ENCODE measurements around the gene KDM5A. TPM values are rescaled to one million over a fixed set of nuclear protein-coding genes. Genes with fewer than 3 reads are reported as not detected.

KDM5A gene
- total and polyA plus RNA-seq, 10 of the 15 experiments (the other 5 are each of a cell fraction or from before 2014, with no cell fraction given), result 9.0 to 59.9 (median 27.7) TPM

DNA sequence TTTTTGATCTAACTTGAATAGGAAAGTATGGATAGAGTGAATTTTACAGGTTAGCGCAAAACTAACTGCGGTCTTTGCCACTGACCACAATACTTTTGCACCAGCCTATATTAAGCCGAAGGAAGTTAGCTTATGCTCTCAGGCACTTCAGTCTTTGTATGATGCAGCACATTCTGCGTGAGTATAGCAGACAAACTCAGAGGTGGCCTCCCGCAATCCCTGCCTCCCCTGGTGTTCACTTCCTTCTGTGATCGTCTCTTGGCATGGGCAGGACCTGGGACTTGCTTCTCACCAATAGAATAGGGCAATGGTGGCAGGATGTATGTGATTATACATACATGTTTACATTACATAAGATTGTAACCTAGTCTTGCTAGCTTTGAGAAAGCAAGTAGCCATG is 116.2 kb downstream of the KDM5A start:
- DNase-seq (ENCODE audit: low read depth, low spot score), result no peak
- Histone ChIP-seq H3K79me2 (ENCODE audit: control insufficient read depth, insufficient read depth, low read length) (no peaks in the 10 kb centered on the region), H3K4me2 (ENCODE audit: control insufficient read depth, insufficient read depth) (no peak overlapping the region), H3K4me3 (no peak overlapping the region), H3K9ac (ENCODE audit: control insufficient read depth, insufficient read depth, low read length) (no peak overlapping the region), H2AFZ (ENCODE audit: control insufficient read depth, low read depth, low read length) (no peak overlapping the region), H3K9me3 (replicated peaks; ENCODE audit: control insufficient read depth, insufficient read depth, low read length) (no peaks in the 10 kb centered on the region), H3K36me3 (ENCODE audit: control insufficient read depth in 2 of 2, insufficient read depth in 2 of 2, low read length in 1 of 2) (no peaks in the 10 kb centered on the region), H3K27ac (ENCODE audit: control insufficient read depth, insufficient read depth) (no peak overlapping the region), H3K4me1 (ENCODE audit: control insufficient read depth, insufficient read depth, low read length) (peaks cover 6% of the 10 kb centered on the region; the same call in 1 of the 2 replicates), H3K27me3 (replicated peaks in 1 of 2; ENCODE audit: control insufficient read depth in 2 of 2, insufficient read depth in 2 of 2, low read length in 1 of 2) (no peaks in the 10 kb centered on the region), H4K20me1 (ENCODE audit: control insufficient read depth, insufficient read depth) (no peaks in the 10 kb centered on the region)
- ChIA-PET SMC1A (ENCODE audit: uncharacterized antibody, unreplicated experiment) (no interaction called here), POLR2A (no interaction called here), RAD21 (ENCODE audit: unreplicated experiment) (no interaction called here), CTCF (no interaction called here)
- no peak for FAIRE-seq
- WGBS (ENCODE audit: insufficient coverage, insufficient replicate concordance, low lambda C conversion rate, missing lambda C conversion rate), result 82% methylated on average over 6 of the region's 6 CpGs
- TF ChIP-seq BACH1 (IDR thresholded peaks at IDR 0.05; ENCODE audit: borderline replicate concordance), result no peak
- no peak for TF ChIP-seq SIX5 (IDR thresholded peaks at IDR 0.05; ENCODE audit: low read depth, low read length, severe bottlenecking)
- TF ChIP-seq SMC3 (IDR thresholded peaks at IDR 0.05; ENCODE audit: borderline replicate concordance, low read length), result no peak
- TF ChIP-seq ZNF384 (IDR thresholded peaks at IDR 0.05; ENCODE audit: borderline replicate concordance, low read depth, low read length), result no peak
- TF ChIP-seq PML (IDR thresholded peaks at IDR 0.05; ENCODE audit: low read length), result no peak
- no peak for TF ChIP-seq ZBTB11 (CRISPR knock-in tag; IDR thresholded peaks at IDR 0.05)
- no peak for TF ChIP-seq JUNB (IDR thresholded peaks at IDR 0.05)
- TF ChIP-seq, protein P1, sequence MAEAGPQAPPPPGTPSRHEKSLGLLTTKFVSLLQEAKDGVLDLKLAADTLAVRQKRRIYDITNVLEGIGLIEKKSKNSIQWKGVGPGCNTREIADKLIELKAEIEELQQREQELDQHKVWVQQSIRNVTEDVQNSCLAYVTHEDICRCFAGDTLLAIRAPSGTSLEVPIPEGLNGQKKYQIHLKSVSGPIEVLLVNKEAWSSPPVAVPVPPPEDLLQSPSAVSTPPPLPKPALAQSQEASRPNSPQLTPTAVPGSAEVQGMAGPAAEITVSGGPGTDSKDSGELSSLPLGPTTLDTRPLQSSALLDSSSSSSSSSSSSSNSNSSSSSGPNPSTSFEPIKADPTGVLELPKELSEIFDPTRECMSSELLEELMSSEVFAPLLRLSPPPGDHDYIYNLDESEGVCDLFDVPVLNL (IDR thresholded peaks at IDR 0.05; ENCODE audit: low read depth, low read length), result no peak
- TF ChIP-seq PAX8 (IDR thresholded peaks at IDR 0.05), result no peak
- TF ChIP-seq NBN (IDR thresholded peaks at IDR 0.05), result no peak
- no peak for TF ChIP-seq SUZ12 (IDR thresholded peaks at IDR 0.05; ENCODE audit: unreplicated experiment)
- TF ChIP-seq BCL11A (IDR thresholded peaks at IDR 0.05; ENCODE audit: low read depth, low read length), result no peak
- no peak for TF ChIP-seq SMAD1 (IDR thresholded peaks at IDR 0.05; ENCODE audit: low read depth, partially characterized antibody)
- no peak for TF ChIP-seq WRNIP1 (IDR thresholded peaks at IDR 0.05; ENCODE audit: borderline replicate concordance, low read depth, low read length)
- no peak for TF ChIP-seq CBFB (IDR thresholded peaks at IDR 0.05; ENCODE audit: low read depth)
- TF ChIP-seq MYC (IDR thresholded peaks at IDR 0.05; ENCODE audit: insufficient read depth, insufficient read length, insufficient replicate concordance, low read length, severe bottlenecking), result no peak
- ATAC-seq, result no peak
- in situ Hi-C loops (cut with MboI) (no loop called here), intact Hi-C loops (cut with micrococcal nuclease; ENCODE audit: unreplicated experiment) (no loop called here)
- BruUV-seq (replicated peaks), result no TSS peak
